Measurements from ENCODE around the gene PLCG2.

PLCG2 gene

GRCh38 chr16:81888520-81889394 lies 109.7 kb downstream of the PLCG2 start:
- TF ChIP-seq GATA1 (IDR thresholded peaks at IDR 0.05; ENCODE audit: low read depth, low read length): no peak
- no peak for TF ChIP-seq POLR2A (IDR thresholded peaks at IDR 0.05; ENCODE audit: low read length)
- DNase-seq: no peak

- DNase-seq: no peak
- no peak for TF ChIP-seq POLR2A (IDR thresholded peaks at IDR 0.05; ENCODE audit: low read length)
- TF ChIP-seq GATA1 (IDR thresholded peaks at IDR 0.05; ENCODE audit: low read depth, low read length): no peak
Measured at GRCh38 chr16:81891736-81892364, 112.8 kb downstream of the PLCG2 start.

GRCh38 chr16:81894592-81894991 lies 115.5 kb downstream of the PLCG2 start:
- DNase-seq: no peak
- TF ChIP-seq POLR2A (IDR thresholded peaks at IDR 0.05; ENCODE audit: low read length) (no peak), GATA1 (IDR thresholded peaks at IDR 0.05; ENCODE audit: low read depth, low read length) (no peak)

GRCh38 chr16:81896902-81897301 lies 117.8 kb downstream of the PLCG2 start:
- TF ChIP-seq GATA1 (IDR thresholded peaks at IDR 0.05; ENCODE audit: low read depth, low read length) (no peak), POLR2A (IDR thresholded peaks at IDR 0.05; ENCODE audit: low read length) (no peak)
- DNase-seq: no peak

GRCh38 chr16:81899601-81900000 lies 120.5 kb downstream of the PLCG2 start:
- no peak for DNase-seq
- no peak for TF ChIP-seq POLR2A (IDR thresholded peaks at IDR 0.05; ENCODE audit: low read length)
- TF ChIP-seq GATA1 (IDR thresholded peaks at IDR 0.05; ENCODE audit: low read depth, low read length): no peak

- DNase-seq: no peak
- TF ChIP-seq POLR2A (IDR thresholded peaks at IDR 0.05; ENCODE audit: low read length) (no peak), GATA1 (IDR thresholded peaks at IDR 0.05; ENCODE audit: low read depth, low read length) (no peak)
Measured at GRCh38 chr16:81900014-81900413, 120.9 kb downstream of the PLCG2 start.

GRCh38 chr16:81900456-81900855 lies 121.4 kb downstream of the PLCG2 start:
- no peak for DNase-seq
- TF ChIP-seq POLR2A (IDR thresholded peaks at IDR 0.05; ENCODE audit: low read length) (no peak), GATA1 (IDR thresholded peaks at IDR 0.05; ENCODE audit: low read depth, low read length) (no peak)

- TF ChIP-seq POLR2A (IDR thresholded peaks at IDR 0.05; ENCODE audit: low read length) (no peak), GATA1 (IDR thresholded peaks at IDR 0.05; ENCODE audit: low read depth, low read length) (no peak)
- no peak for DNase-seq
Measured at GRCh38 chr16:81901484-81901883, 122.4 kb downstream of the PLCG2 start.

GRCh38 chr16:81902025-81902424 lies 122.9 kb downstream of the PLCG2 start:
- no peak for DNase-seq
- TF ChIP-seq GATA1 (IDR thresholded peaks at IDR 0.05; ENCODE audit: low read depth, low read length) (no peak), POLR2A (IDR thresholded peaks at IDR 0.05; ENCODE audit: low read length) (no peak)

GRCh38 chr16:81904320-81904719 lies 125.2 kb downstream of the PLCG2 start:
- no peak for TF ChIP-seq POLR2A (IDR thresholded peaks at IDR 0.05; ENCODE audit: low read length)
- TF ChIP-seq GATA1 (IDR thresholded peaks at IDR 0.05; ENCODE audit: low read depth, low read length): no peak
- DNase-seq: no peak

- DNase-seq: no peak
- TF ChIP-seq POLR2A (IDR thresholded peaks at IDR 0.05; ENCODE audit: low read length) (no peak), GATA1 (IDR thresholded peaks at IDR 0.05; ENCODE audit: low read depth, low read length) (no peak)
Measured at GRCh38 chr16:81905277-81905676, 126.2 kb downstream of the PLCG2 start.

GRCh38 chr16:81907681-81908080 lies 128.6 kb downstream of the PLCG2 start:
- no peak for DNase-seq
- no peak for TF ChIP-seq GATA1 (IDR thresholded peaks at IDR 0.05; ENCODE audit: low read depth, low read length)

- TF ChIP-seq POLR2A (IDR thresholded peaks at IDR 0.05; ENCODE audit: low read length) (no peak), GATA1 (IDR thresholded peaks at IDR 0.05; ENCODE audit: low read depth, low read length) (no peak)
- no peak for DNase-seq
Measured at GRCh38 chr16:81908466-81909262, 129.6 kb downstream of the PLCG2 start.

GRCh38 chr16:81910366-81910885 lies 131.3 kb downstream of the PLCG2 start:
- no peak for DNase-seq

More at GRCh38 chr16:81910366-81910885, 131.3 kb downstream of the PLCG2 start:
- TF ChIP-seq POLR2A (IDR thresholded peaks at IDR 0.05; ENCODE audit: low read length) (no peak), GATA1 (IDR thresholded peaks at IDR 0.05; ENCODE audit: low read depth, low read length) (no peak)
